Liver (tissue), 9 donors: ENCODE data around the gene ADARB1. TPM values are rescaled to one million over a fixed set of nuclear protein-coding genes. Genes with fewer than 3 reads are reported as not detected.

Experiments used
- DNase-seq: peaks from one replicate; pipeline ENCODE4 v3.0.0-alpha.2; 2017; ENCODE audit warnings: low spot score
- H3K27ac ChIP-seq, 2 donors: one replicate each; pipeline ENCODE4 v1.7.0; 2013; ENCODE audit warnings: inconsistent platforms in 2 of 2, low read length in 2 of 2, control low read depth in 1 of 2, low read depth in 1 of 2, mild to moderate bottlenecking in 1 of 2
- H3K27me3 ChIP-seq, 4 donors: one replicate each; pipeline versions ENCODE4 v1.6.1 to v1.7.0; 2013; ENCODE audit warnings: low read length in 3 of 4, inconsistent platforms in 1 of 4, mild to moderate bottlenecking in 1 of 4, moderate library complexity in 1 of 4; ENCODE audit not compliant: control insufficient read depth in 4 of 4, insufficient read depth in 4 of 4
- H3K36me3 ChIP-seq, 4 donors: one replicate each; pipeline versions ENCODE4 v1.6.1 to v1.7.0; 2013; ENCODE audit warnings: low read length in 3 of 4, mild to moderate bottlenecking in 3 of 4, low read depth in 1 of 4, moderate library complexity in 1 of 4; ENCODE audit not compliant: control insufficient read depth in 4 of 4, insufficient read depth in 3 of 4
- H3K4me1 ChIP-seq, 4 donors: one replicate each; pipeline versions ENCODE4 v1.6.1 to v1.7.0; 2013; ENCODE audit warnings: low read length in 3 of 4, mild to moderate bottlenecking in 3 of 4, moderate library complexity in 1 of 4; ENCODE audit not compliant: control insufficient read depth in 4 of 4, insufficient read depth in 4 of 4
- H3K4me3 ChIP-seq, 3 donors: one replicate each; pipeline versions ENCODE4 v1.6.1 to v1.7.0; 2013; ENCODE audit warnings: low read length in 3 of 3, control low read depth in 1 of 3, low read depth in 1 of 3, mild to moderate bottlenecking in 1 of 3
- H3K9ac ChIP-seq, 2 donors: one replicate each; pipeline ENCODE4 v1.7.0; 2013; ENCODE audit warnings: low read length in 2 of 2, mild to moderate bottlenecking in 2 of 2, moderate library complexity in 2 of 2, control low read depth in 1 of 2, low read depth in 1 of 2
- H3K9me3 ChIP-seq, 4 donors: one replicate each; pipeline versions ENCODE4 v1.6.1 to v1.7.0; 2013; ENCODE audit warnings: low read length in 3 of 4; ENCODE audit not compliant: control insufficient read depth in 4 of 4
- EGR1 ChIP-seq, 2 donors: IDR thresholded peaks; 2 replicates each; pipeline ENCODE4 v1.6.1; 2016 to 2018; ENCODE audit warnings: antibody characterized with exemption in 2 of 2, low read depth in 2 of 2
- FOXA1 ChIP-seq: IDR thresholded peaks from 2 replicates; pipeline ENCODE4 v1.6.1; 2016; ENCODE audit warnings: antibody characterized with exemption
- GABPA ChIP-seq, 2 donors: IDR thresholded peaks in 1 of 2; conservative IDR thresholded peaks in 1 of 2; 2 replicates each; pipeline ENCODE4 v1.6.1; 2016; ENCODE audit warnings: antibody characterized with exemption in 2 of 2, mild to moderate bottlenecking in 1 of 2, moderate library complexity in 1 of 2
- HNF4A ChIP-seq, 2 donors: conservative IDR thresholded peaks; 2 replicates each; pipeline ENCODE4 v1.6.1; 2016; ENCODE audit warnings: antibody characterized with exemption in 2 of 2, mild to moderate bottlenecking in 2 of 2
- JUND ChIP-seq, 2 donors: IDR thresholded peaks; 2 replicates each; pipeline ENCODE4 v1.6.1; 2016; ENCODE audit warnings: antibody characterized with exemption in 2 of 2
- NR2F2 ChIP-seq: IDR thresholded peaks from 2 replicates; pipeline ENCODE4 v1.6.1; 2016; ENCODE audit warnings: antibody characterized with exemption
- RAD21 ChIP-seq, 2 donors: IDR thresholded peaks; 2 replicates each; pipeline ENCODE4 v1.6.1; 2016; ENCODE audit warnings: antibody characterized with exemption in 2 of 2, mild to moderate bottlenecking in 2 of 2
- RXRA ChIP-seq, 2 donors: IDR thresholded peaks; 2 replicates each; pipeline ENCODE4 v1.6.1; 2017 to 2018; ENCODE audit warnings: antibody characterized with exemption in 2 of 2, mild to moderate bottlenecking in 1 of 2
- SP1 ChIP-seq: IDR thresholded peaks from 2 replicates; pipeline ENCODE4 v1.6.1; 2018; ENCODE audit warnings: antibody characterized with exemption, mild to moderate bottlenecking
- TAF1 ChIP-seq: conservative IDR thresholded peaks from 2 replicates; pipeline ENCODE4 v1.6.1; 2016; ENCODE audit warnings: antibody characterized with exemption, mild to moderate bottlenecking
- YY1 ChIP-seq: IDR thresholded peaks from 2 replicates; pipeline ENCODE4 v1.6.1; 2016; ENCODE audit warnings: antibody characterized with exemption, mild to moderate bottlenecking
- WGBS: extraction: QIAGEN DNeasy Blood & Tissue Kit; methylation state at CpG from one replicate; pipeline ENCODE4 v1.1.7; 2013; 5-methylcytosine and 5-hydroxymethylcytosine counted together
- polyA plus RNA-seq, 2 donors: library from polyadenylated mRNA; stranded (reverse) in 1 of 2; unstranded in 1 of 2; fragments of 200-250 nt in 1 of 2; fragments of >200 nt in 1 of 2; fragmentation: Nextera tagmentation in 1 of 2; extraction: Ambion mirVana in 1 of 2; gene quantifications; one replicate each; pipeline versions ENCODE4 v1.2.1 to v1.2.3, GENCODE V29; 2013 to 2015
- total RNA-seq, 2 donors: library from RNA; depleted of rRNA; stranded (reverse); fragments of >200 nt; gene quantifications; one replicate each; pipeline ENCODE4 v1.2.3, GENCODE V29; 2014
- TF ChIP-seq, protein P1 (sequence below): IDR thresholded peaks from 2 replicates; pipeline ENCODE4 v1.6.1; 2016; ENCODE audit warnings: antibody characterized with exemption, mild to moderate bottlenecking
- TF ChIP-seq, protein P2 (sequence below): IDR thresholded peaks from 2 replicates; pipeline ENCODE4 v1.6.1; 2016; ENCODE audit warnings: antibody characterized with exemption
- TF ChIP-seq, protein P3 (sequence below): fragments of 150-350 bp; IDR thresholded peaks from 2 replicates; pipeline ENCODE4 v1.5.1; 2017; ENCODE audit warnings: improper control_type of control experiment, low read depth, low read length; ENCODE audit not compliant: missing input control
- TF ChIP-seq, protein P4 (sequence below): IDR thresholded peaks from 2 replicates; pipeline ENCODE4 v1.6.1; 2016; ENCODE audit warnings: antibody characterized with exemption
- donor health status: healthy.
- donor health status: healthy.
- donor health status: healthy.
- donor health status: healthy.
- donor health status: healthy.

Gene ADARB1
- total and polyA plus RNA-seq, 4 donors: 1.6 to 7.8 (median 2.9) TPM

GRCh38 chr21:45130324-45130774 is 56.0 kb downstream of the ADARB1 start:
- Histone ChIP-seq H3K27me3 (no peaks in the 10 kb centered on the region), H3K9ac (peak overlapping the region in 1 of 2 donors; percentile 36), H3K4me3 (no peak overlapping the region), H3K36me3 (no peaks in the 10 kb centered on the region), H3K4me1 (no peaks in the 10 kb centered on the region), H3K9me3 (no peaks in the 10 kb centered on the region), H3K27ac (peak overlapping the region; percentile 28 to 57)
- TF ChIP-seq JUND (IDR thresholded peaks at IDR 0.05) (peak; percentile 76 to 88), HNF4A (conservative IDR thresholded peaks at IDR 0.05) (no peak), RAD21 (IDR thresholded peaks at IDR 0.05) (peak in 1 of 2 donors; percentile 8), NR2F2 (no peak), GABPA (IDR thresholded peaks at IDR 0.05 in 1 of 2, conservative IDR thresholded peaks at IDR 0.05 in 1 of 2) (no peak)
- TF ChIP-seq, protein P1, sequence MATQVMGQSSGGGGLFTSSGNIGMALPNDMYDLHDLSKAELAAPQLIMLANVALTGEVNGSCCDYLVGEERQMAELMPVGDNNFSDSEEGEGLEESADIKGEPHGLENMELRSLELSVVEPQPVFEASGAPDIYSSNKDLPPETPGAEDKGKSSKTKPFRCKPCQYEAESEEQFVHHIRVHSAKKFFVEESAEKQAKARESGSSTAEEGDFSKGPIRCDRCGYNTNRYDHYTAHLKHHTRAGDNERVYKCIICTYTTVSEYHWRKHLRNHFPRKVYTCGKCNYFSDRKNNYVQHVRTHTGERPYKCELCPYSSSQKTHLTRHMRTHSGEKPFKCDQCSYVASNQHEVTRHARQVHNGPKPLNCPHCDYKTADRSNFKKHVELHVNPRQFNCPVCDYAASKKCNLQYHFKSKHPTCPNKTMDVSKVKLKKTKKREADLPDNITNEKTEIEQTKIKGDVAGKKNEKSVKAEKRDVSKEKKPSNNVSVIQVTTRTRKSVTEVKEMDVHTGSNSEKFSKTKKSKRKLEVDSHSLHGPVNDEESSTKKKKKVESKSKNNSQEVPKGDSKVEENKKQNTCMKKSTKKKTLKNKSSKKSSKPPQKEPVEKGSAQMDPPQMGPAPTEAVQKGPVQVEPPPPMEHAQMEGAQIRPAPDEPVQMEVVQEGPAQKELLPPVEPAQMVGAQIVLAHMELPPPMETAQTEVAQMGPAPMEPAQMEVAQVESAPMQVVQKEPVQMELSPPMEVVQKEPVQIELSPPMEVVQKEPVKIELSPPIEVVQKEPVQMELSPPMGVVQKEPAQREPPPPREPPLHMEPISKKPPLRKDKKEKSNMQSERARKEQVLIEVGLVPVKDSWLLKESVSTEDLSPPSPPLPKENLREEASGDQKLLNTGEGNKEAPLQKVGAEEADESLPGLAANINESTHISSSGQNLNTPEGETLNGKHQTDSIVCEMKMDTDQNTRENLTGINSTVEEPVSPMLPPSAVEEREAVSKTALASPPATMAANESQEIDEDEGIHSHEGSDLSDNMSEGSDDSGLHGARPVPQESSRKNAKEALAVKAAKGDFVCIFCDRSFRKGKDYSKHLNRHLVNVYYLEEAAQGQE: no peak
- DNase-seq: no peak
- 63% methylated on average over 10 of the region's 10 CpGs for WGBS

DNA sequence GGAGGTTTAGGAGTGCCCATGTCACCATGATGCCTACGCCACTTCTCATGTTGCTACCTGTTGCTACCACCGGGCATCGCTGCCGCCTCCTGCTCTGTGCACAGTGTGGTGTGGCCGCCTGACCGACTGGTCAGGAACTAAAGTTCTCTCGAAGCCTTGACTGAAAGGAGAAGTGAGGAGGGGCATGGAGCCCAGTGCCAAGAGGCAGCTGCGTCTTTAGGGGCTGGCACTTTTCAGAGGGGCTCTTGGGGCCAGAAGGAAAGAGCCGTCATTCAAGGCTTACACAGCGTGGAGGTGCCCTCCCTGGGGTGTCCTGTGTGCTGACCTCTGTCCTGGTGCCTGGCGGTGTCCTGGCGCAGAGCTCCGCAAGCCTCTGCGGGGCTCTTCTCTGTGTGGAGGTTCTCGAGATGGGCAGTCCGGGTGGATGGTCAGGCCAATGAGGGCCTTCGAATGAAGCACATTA is 57.2 kb downstream of the ADARB1 start:
- H3K4me3 ChIP-seq: no peak overlapping the region
- TF ChIP-seq NR2F2 (no peak), RXRA (IDR thresholded peaks at IDR 0.05) (no peak), GABPA (IDR thresholded peaks at IDR 0.05 in 1 of 2, conservative IDR thresholded peaks at IDR 0.05 in 1 of 2) (no peak), SP1 (no peak), FOXA1 (no peak), HNF4A (conservative IDR thresholded peaks at IDR 0.05) (no peak), EGR1 (IDR thresholded peaks at IDR 0.05; ENCODE audit: low read depth in 2 of 2) (no peak), RAD21 (IDR thresholded peaks at IDR 0.05) (no peak), TAF1 (no peak), YY1 (no peak)
- TF ChIP-seq, protein P2, sequence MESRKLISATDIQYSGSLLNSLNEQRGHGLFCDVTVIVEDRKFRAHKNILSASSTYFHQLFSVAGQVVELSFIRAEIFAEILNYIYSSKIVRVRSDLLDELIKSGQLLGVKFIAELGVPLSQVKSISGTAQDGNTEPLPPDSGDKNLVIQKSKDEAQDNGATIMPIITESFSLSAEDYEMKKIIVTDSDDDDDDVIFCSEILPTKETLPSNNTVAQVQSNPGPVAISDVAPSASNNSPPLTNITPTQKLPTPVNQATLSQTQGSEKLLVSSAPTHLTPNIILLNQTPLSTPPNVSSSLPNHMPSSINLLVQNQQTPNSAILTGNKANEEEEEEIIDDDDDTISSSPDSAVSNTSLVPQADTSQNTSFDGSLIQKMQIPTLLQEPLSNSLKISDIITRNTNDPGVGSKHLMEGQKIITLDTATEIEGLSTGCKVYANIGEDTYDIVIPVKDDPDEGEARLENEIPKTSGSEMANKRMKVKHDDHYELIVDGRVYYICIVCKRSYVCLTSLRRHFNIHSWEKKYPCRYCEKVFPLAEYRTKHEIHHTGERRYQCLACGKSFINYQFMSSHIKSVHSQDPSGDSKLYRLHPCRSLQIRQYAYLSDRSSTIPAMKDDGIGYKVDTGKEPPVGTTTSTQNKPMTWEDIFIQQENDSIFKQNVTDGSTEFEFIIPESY: no peak
- TF ChIP-seq, protein P3, sequence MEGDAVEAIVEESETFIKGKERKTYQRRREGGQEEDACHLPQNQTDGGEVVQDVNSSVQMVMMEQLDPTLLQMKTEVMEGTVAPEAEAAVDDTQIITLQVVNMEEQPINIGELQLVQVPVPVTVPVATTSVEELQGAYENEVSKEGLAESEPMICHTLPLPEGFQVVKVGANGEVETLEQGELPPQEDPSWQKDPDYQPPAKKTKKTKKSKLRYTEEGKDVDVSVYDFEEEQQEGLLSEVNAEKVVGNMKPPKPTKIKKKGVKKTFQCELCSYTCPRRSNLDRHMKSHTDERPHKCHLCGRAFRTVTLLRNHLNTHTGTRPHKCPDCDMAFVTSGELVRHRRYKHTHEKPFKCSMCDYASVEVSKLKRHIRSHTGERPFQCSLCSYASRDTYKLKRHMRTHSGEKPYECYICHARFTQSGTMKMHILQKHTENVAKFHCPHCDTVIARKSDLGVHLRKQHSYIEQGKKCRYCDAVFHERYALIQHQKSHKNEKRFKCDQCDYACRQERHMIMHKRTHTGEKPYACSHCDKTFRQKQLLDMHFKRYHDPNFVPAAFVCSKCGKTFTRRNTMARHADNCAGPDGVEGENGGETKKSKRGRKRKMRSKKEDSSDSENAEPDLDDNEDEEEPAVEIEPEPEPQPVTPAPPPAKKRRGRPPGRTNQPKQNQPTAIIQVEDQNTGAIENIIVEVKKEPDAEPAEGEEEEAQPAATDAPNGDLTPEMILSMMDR: no peak
- TF ChIP-seq, protein P1: no peak
- TF ChIP-seq, protein P4, sequence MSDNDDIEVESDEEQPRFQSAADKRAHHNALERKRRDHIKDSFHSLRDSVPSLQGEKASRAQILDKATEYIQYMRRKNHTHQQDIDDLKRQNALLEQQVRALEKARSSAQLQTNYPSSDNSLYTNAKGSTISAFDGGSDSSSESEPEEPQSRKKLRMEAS: no peak
- H3K36me3 ChIP-seq: no peaks in the 10 kb centered on the region
- WGBS: 90% methylated on average over 17 of the region's 17 CpGs
- no peak for DNase-seq
- H3K27me3 ChIP-seq: no peaks in the 10 kb centered on the region
- no peaks in the 10 kb centered on the region for H3K4me1 ChIP-seq
- no peak overlapping the region for H3K9ac ChIP-seq
- no peak overlapping the region for H3K27ac ChIP-seq
- no peaks in the 10 kb centered on the region for H3K9me3 ChIP-seq
